Right lobe of liver (tissue), 4 donors: ENCODE measurements around the gene CDKN2B.

Experiments
- CTCF ChIP-seq, 4 donors: fragments of 200-600 bp in 3 of 4; fragments of 450-650 bp in 1 of 4; IDR thresholded peaks; one replicate each; pipeline versions ENCODE4 v1.5.1 to v1.8.0; 2016 to 2022; ENCODE audit warnings: antibody characterized with exemption in 4 of 4, mild to moderate bottlenecking in 2 of 4
- POLR2A ChIP-seq: fragments of 450-650 bp; IDR thresholded peaks from one replicate; pipeline ENCODE4 v1.6.1; 2017; ENCODE audit warnings: antibody characterized with exemption, mild to moderate bottlenecking
- donor health status: DM: no; HTN: no; CAD: no.
- donor health status: DM: no; HTN: no; CAD: no.
- donor health status: DM: no; HTN: yes; CAD: no.

DNA sequence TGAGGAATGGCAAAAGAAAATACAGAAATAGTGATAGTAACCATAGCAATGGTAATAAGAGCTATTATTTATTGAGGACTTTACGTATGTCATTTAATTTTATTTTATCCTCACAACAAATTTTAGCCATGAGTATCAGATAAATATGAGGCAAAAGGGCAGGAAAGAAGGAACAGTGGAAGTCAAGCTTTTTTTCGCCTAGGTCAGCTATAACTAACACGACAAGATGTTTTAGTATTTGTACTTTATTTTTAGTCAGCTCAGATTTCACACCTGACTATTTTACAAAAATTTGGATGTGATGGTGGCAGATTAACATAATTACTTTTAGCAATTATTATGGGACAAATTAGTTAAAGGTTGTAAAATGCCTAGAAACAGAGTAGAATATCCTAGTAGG, 34.8 kb upstream of the CDKN2B start:
- TF ChIP-seq CTCF (IDR thresholded peaks at IDR 0.05), result no peak
- TF ChIP-seq POLR2A, result no peak
